CD14-positive monocyte (primary cell): Measurements from ENCODE around the gene FBXO8. TPM values are rescaled to one million over a fixed set of nuclear protein-coding genes. Genes with fewer than 3 reads are reported as not detected.
"Not testable (repeated sequence)": the region's sequence is repeated elsewhere in the genome, so short reads cannot be mapped to it uniquely, and the experiment has no call there.

Experiments used
- DNase-seq, 3 donors: peaks; one replicate each; pipeline ENCODE4 v3.0.0-alpha.2; 2011 to 2022
- H2AFZ ChIP-seq: 2 replicates; pipeline ENCODE4 v1.6.0; 2012; ENCODE audit warnings: mild to moderate bottlenecking, low read depth, low read length, inconsistent platforms; ENCODE audit not compliant: insufficient read depth, poor library complexity, severe bottlenecking
- H3K27ac ChIP-seq, 2 donors: 1 replicate in 1 of 2; 2 replicates in 1 of 2; pipeline ENCODE4 v1.5.1; 2012 to 2013; ENCODE audit warnings: low read length in 2 of 2, control low read depth in 1 of 2, inconsistent platforms in 1 of 2, low read depth in 1 of 2, mild to moderate bottlenecking in 1 of 2
- H3K27me3 ChIP-seq, 2 donors: one replicate each; pipeline versions ENCODE4 v1.6.0 to v1.6.1; 2011 to 2013; ENCODE audit warnings: low read length in 2 of 2; ENCODE audit not compliant: control insufficient read depth in 2 of 2, insufficient read depth in 2 of 2
- H3K36me3 ChIP-seq, 2 donors: replicated peaks in 1 of 2; 1 replicate in 1 of 2; 2 replicates in 1 of 2; pipeline versions ENCODE4 v1.5.1 to v1.6.1; 2012 to 2013; ENCODE audit warnings: low read length in 2 of 2, control low read depth in 1 of 2, inconsistent platforms in 1 of 2, mild to moderate bottlenecking in 1 of 2; ENCODE audit not compliant: insufficient read depth in 2 of 2, control insufficient read depth in 1 of 2
- H3K4me1 ChIP-seq, 2 donors: 1 replicate in 1 of 2; 2 replicates in 1 of 2; pipeline versions ENCODE4 v1.5.1 to v1.6.1; 2012 to 2013; ENCODE audit warnings: low read length in 2 of 2, control low read depth in 1 of 2, inconsistent platforms in 1 of 2, mild to moderate bottlenecking in 1 of 2, moderate library complexity in 1 of 2; ENCODE audit not compliant: insufficient read depth in 2 of 2, control insufficient read depth in 1 of 2
- H3K4me2 ChIP-seq: replicated peaks from 2 replicates; pipeline ENCODE3; 2012; ENCODE audit warnings: low read length, moderate library complexity, mild to moderate bottlenecking; ENCODE audit not compliant: poor library complexity, severe bottlenecking; ENCODE audit errors: extremely low read depth
- H3K4me3 ChIP-seq, 3 experiments: fragments of 200-600 bp in 1 of 3; sonication (generic) in 1 of 3; replicated peaks in 1 of 3; 1 replicate in 2 of 3; 2 replicates in 1 of 3; pipeline ENCODE4 v1.5.1; 2011 to 2013; ENCODE audit warnings: low read length in 3 of 3, mild to moderate bottlenecking in 3 of 3, control low read depth in 2 of 3, low read depth in 2 of 3, inconsistent platforms in 1 of 3, moderate library complexity in 1 of 3
- H3K79me2 ChIP-seq: 2 replicates; pipeline ENCODE4 v1.6.0; 2012; ENCODE audit warnings: mild to moderate bottlenecking, control low read depth, inconsistent platforms, low read length, moderate library complexity; ENCODE audit not compliant: insufficient read depth
- H3K9ac ChIP-seq: 2 replicates; pipeline ENCODE4 v1.6.0; 2017; ENCODE audit warnings: low read length, mild to moderate bottlenecking; ENCODE audit not compliant: insufficient read depth, poor library complexity, severe bottlenecking
- H3K9me3 ChIP-seq, 2 donors: replicated peaks in 1 of 2; 1 replicate in 1 of 2; 2 replicates in 1 of 2; pipeline versions ENCODE4 v1.5.1 to v1.6.1; 2012 to 2013; ENCODE audit warnings: low read length in 2 of 2, control low read depth in 1 of 2; ENCODE audit not compliant: control insufficient read depth in 1 of 2, insufficient read depth in 1 of 2
- H4K20me1 ChIP-seq: 2 replicates; pipeline ENCODE4 v1.6.0; 2012; ENCODE audit warnings: mild to moderate bottlenecking, low read length, control low read depth, moderate library complexity; ENCODE audit not compliant: insufficient read depth
- H3K27ac Mint-ChIP-seq, 7 donors: one replicate each; pipeline ENCODE4 v1.8.0; 2020; ENCODE audit warnings: mild to moderate bottlenecking in 7 of 7, mixed read lengths in 7 of 7, moderate library complexity in 6 of 7, inconsistent platforms in 2 of 7
- H3K27me3 Mint-ChIP-seq, 3 donors: one replicate each; pipeline ENCODE4 v1.8.0; 2021 to 2022; ENCODE audit warnings: low read depth in 3 of 3, mild to moderate bottlenecking in 3 of 3, mixed read lengths in 3 of 3, moderate library complexity in 3 of 3, inconsistent platforms in 1 of 3
- H3K36me3 Mint-ChIP-seq, 2 donors: one replicate each; pipeline ENCODE4 v1.8.0; 2020; ENCODE audit warnings: mixed read lengths in 2 of 2, inconsistent platforms in 1 of 2, mild to moderate bottlenecking in 1 of 2
- H3K4me1 Mint-ChIP-seq: one replicate; pipeline ENCODE4 v1.8.0; 2020; ENCODE audit warnings: mild to moderate bottlenecking, mixed read lengths
- H3K4me3 Mint-ChIP-seq, 2 donors: one replicate each; pipeline ENCODE4 v1.8.0; 2020; ENCODE audit warnings: mild to moderate bottlenecking in 2 of 2, mixed read lengths in 2 of 2, moderate library complexity in 1 of 2
- H3K9me3 Mint-ChIP-seq, 7 donors: one replicate each; pipeline ENCODE4 v1.8.0; 2020 to 2022; ENCODE audit warnings: mixed read lengths in 7 of 7, mild to moderate bottlenecking in 6 of 7, moderate library complexity in 6 of 7, inconsistent platforms in 2 of 7
- WGBS: methylation state at CpG from one replicate; pipeline ENCODE4 v1.1.5; 2013; ENCODE audit warnings: missing lambda C conversion rate; ENCODE audit not compliant: insufficient coverage; 5-methylcytosine and 5-hydroxymethylcytosine counted together
- intact Hi-C, 2 donors: fragments of 100-400 bp; cut with micrococcal nuclease; formaldehyde crosslinking; loops; one replicate each; pipeline versions ENCODE4 v1.15.0 to v1.15.1; 2023
- polyA plus RNA-seq, 3 donors: library from polyadenylated mRNA; depleted of rRNA in 1 of 3; unstranded in 2 of 3; stranded (reverse) in 1 of 3; fragments of 300-500 nt in 2 of 3; fragments of >200 nt in 1 of 3; fragmentation: Illumina TruSeq in 2 of 3; gene quantifications; 1 replicate in 2 of 3; 2 replicates in 1 of 3; pipeline ENCODE4 v1.2.3, GENCODE V29; 2012 to 2021
- TF ChIP-seq, protein P1 (sequence below): fragments of 200-600 bp; IDR thresholded peaks from one replicate; pipeline ENCODE4 v1.8.0; 2022; ENCODE audit warnings: antibody characterized with exemption, mild to moderate bottlenecking

FBXO8 gene
- polyA plus RNA-seq, 3 donors: 3.9 to 6.5 (median 5.4) TPM

- H4K20me1 ChIP-seq: no peaks in the 10 kb centered on the region
- no peak overlapping the region for H3K4me3 Mint-ChIP-seq
- WGBS: no CpG with 5 or more reads among the region's 1 CpG
- TF ChIP-seq, protein P1, sequence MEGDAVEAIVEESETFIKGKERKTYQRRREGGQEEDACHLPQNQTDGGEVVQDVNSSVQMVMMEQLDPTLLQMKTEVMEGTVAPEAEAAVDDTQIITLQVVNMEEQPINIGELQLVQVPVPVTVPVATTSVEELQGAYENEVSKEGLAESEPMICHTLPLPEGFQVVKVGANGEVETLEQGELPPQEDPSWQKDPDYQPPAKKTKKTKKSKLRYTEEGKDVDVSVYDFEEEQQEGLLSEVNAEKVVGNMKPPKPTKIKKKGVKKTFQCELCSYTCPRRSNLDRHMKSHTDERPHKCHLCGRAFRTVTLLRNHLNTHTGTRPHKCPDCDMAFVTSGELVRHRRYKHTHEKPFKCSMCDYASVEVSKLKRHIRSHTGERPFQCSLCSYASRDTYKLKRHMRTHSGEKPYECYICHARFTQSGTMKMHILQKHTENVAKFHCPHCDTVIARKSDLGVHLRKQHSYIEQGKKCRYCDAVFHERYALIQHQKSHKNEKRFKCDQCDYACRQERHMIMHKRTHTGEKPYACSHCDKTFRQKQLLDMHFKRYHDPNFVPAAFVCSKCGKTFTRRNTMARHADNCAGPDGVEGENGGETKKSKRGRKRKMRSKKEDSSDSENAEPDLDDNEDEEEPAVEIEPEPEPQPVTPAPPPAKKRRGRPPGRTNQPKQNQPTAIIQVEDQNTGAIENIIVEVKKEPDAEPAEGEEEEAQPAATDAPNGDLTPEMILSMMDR: no peak
- H3K9ac ChIP-seq: no peak overlapping the region
- no peak for DNase-seq
- H3K4me3 ChIP-seq: no peak overlapping the region
- peaks cover 38 to 76% of the 10 kb centered on the region in 2 donors for H3K36me3 ChIP-seq
- H3K27me3 ChIP-seq: no peaks in the 10 kb centered on the region
- intact Hi-C loops: no loop called here
- H3K4me2 ChIP-seq: no peak overlapping the region
- no peaks in the 10 kb centered on the region for H3K9me3 ChIP-seq
- no peak overlapping the region for H3K27ac Mint-ChIP-seq
- no peak overlapping the region for H2AFZ ChIP-seq
- H3K4me1 ChIP-seq: no peaks in the 10 kb centered on the region
- H3K27ac ChIP-seq: no peak overlapping the region
- no peaks in the 10 kb centered on the region for H3K9me3 Mint-ChIP-seq
- H3K36me3 Mint-ChIP-seq: peaks cover 60 to 61% of the 10 kb centered on the region in 2 donors
- no peaks in the 10 kb centered on the region for H3K27me3 Mint-ChIP-seq
- no peaks in the 10 kb centered on the region for H3K79me2 ChIP-seq
- H3K4me1 Mint-ChIP-seq: no peaks in the 10 kb centered on the region
Measured at GRCh38 chr4:174304664-174305063, 21.2 kb upstream of the FBXO8 start.

GRCh38 chr4:174303687-174304086 is 20.2 kb upstream of the FBXO8 start:
- H3K9me3 ChIP-seq: no peaks in the 10 kb centered on the region
- H3K9ac ChIP-seq: no peak overlapping the region
- no peak overlapping the region for H3K4me3 ChIP-seq
- no peak overlapping the region for H3K4me2 ChIP-seq
- H3K4me1 ChIP-seq: no peaks in the 10 kb centered on the region
- no peak for DNase-seq
- Mint-ChIP-seq H3K27me3 (no peaks in the 10 kb centered on the region), H3K36me3 (peaks cover 59 to 61% of the 10 kb centered on the region in 2 donors), H3K27ac (no peak overlapping the region), H3K4me1 (no peaks in the 10 kb centered on the region), H3K9me3 (no peaks in the 10 kb centered on the region), H3K4me3 (no peak overlapping the region)
- no peaks in the 10 kb centered on the region for H4K20me1 ChIP-seq
- H3K27me3 ChIP-seq: no peaks in the 10 kb centered on the region
- peaks cover 37 to 80% of the 10 kb centered on the region in 2 donors for H3K36me3 ChIP-seq
- TF ChIP-seq, protein P1: no peak
- intact Hi-C loops: no loop called here
- no peaks in the 10 kb centered on the region for H3K79me2 ChIP-seq
- no peak overlapping the region for H2AFZ ChIP-seq
- WGBS: no CpG with 5 or more reads among the region's 1 CpG
- H3K27ac ChIP-seq: no peak overlapping the region

DNA sequence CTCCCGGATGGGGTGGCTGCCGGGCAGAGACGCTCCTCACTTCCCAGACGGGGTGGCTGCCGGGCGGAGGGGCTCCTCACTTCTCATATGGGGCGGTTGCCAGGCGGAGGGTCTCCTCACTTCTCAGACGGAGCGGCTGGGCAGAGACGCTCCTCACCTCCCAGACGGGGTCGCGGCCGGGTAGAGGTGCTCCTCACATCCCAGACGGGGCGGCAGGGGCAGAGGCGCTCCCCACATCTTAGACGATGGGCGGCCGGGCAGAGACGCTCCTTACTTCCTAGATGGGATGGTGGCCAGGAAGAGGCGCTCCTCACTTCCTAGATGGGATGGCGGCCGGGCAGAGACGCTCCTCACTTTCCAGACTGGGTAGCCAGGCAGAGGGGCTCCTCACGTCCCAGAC is 11.7 kb upstream of the FBXO8 start:
- H3K27me3 ChIP-seq, H3K4me1 Mint-ChIP-seq, H3K4me1 ChIP-seq, DNase-seq, H3K9ac ChIP-seq, H3K4me3 ChIP-seq, H4K20me1 ChIP-seq, H3K27me3 Mint-ChIP-seq, H3K4me2 ChIP-seq, H3K27ac Mint-ChIP-seq, intact Hi-C loops, H2AFZ ChIP-seq, H3K4me3 Mint-ChIP-seq, H3K27ac ChIP-seq: not testable (repeated sequence)
- peaks cover 33% of the 10 kb centered on the region for H3K79me2 ChIP-seq
- peaks cover 6 to 40% of the 10 kb centered on the region in 2 donors for H3K36me3 ChIP-seq
- H3K36me3 Mint-ChIP-seq: peaks cover 22 to 49% of the 10 kb centered on the region in 2 donors
- peaks cover 11 to 19% of the 10 kb centered on the region in 2 donors for H3K9me3 ChIP-seq
- WGBS: no CpG with 5 or more reads among the region's 27 CpGs
- peaks cover 16 to 27% (median 23%) of the 10 kb centered on the region in 7 donors for H3K9me3 Mint-ChIP-seq
